ENCODE measurements around the gene NR4A1.

DNA sequence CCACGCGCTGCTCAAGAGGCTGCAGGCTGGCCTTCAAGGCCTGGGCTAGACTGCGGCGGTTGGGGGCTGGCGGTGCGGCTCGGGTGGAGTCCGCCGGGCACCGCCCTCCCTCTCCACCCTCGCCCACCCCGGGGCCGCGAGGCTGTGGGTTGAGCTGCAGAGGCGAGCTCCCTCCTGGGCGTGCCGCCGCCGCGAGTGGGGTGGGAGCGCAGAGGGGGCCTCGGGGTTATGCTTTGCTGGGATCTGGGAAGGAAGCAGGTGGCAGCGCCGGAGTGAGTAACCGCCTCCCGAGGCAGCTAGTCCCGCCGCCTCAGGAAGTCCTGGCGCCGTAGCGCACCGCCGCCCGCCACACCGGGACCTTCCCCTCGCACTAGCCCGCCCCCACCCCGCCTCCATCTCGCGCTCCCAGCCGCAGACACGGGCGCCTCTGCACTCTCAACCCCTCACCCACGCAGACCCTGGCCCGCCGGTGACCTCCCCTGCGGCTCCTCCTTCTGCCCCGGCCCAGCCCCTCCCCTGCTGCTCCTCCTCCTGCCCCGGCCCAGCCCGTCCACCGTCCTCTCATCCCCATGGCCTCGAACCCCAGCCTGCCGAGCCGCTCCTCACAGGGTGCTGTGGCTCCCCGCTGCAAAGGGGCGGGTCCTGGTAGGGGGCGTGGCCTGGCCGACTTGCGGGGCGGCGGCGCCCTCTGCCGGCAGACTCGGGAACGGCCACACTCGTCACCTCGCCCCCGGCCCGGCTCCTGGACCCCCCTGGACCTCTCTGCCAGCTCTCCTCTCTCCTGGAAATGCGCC, 27.9 kb upstream of the NR4A1 start:
- TF ChIP-seq EZH2 (IDR thresholded peaks at IDR 0.05; ENCODE audit: low read length, unreplicated experiment) = no peak
- peak; percentile 93 for TF ChIP-seq CTCF (conservative IDR thresholded peaks at IDR 0.05; ENCODE audit: low read depth, low read length)
